IPS-18c (cell line): ENCODE results near the gene TNFRSF11A.

Experiments used
- H3K4me3 ChIP-seq: 2 replicates; pipeline ENCODE4 v1.7.0; 2013; ENCODE audit warnings: low read depth, mild to moderate bottlenecking, low read length, moderate library complexity; ENCODE audit not compliant: insufficient read depth
- H3K9me3 ChIP-seq: one replicate; pipeline ENCODE4 v1.6.1; 2013; ENCODE audit warnings: mild to moderate bottlenecking, low read length, moderate library complexity; ENCODE audit not compliant: control insufficient read depth, insufficient read depth

Gene TNFRSF11A

GRCh38 chr18:62337336-62337735, 12.2 kb downstream of the TNFRSF11A start:
- Histone ChIP-seq H3K9me3 (no peaks in the 10 kb centered on the region), H3K4me3 (no peak overlapping the region)

- Histone ChIP-seq H3K4me3 (0 out of 2 replicates have a peak overlapping the region, but pooled peaks have one; percentile 2), H3K9me3 (no peaks in the 10 kb centered on the region)
Measured at GRCh38 chr18:62338446-62339105, 13.5 kb downstream of the TNFRSF11A start.

GRCh38 chr18:62339106-62339988, 14.2 kb downstream of the TNFRSF11A start:
- Histone ChIP-seq H3K4me3 (peak overlapping the region; percentile 2; the same call in 1 of the 2 replicates), H3K9me3 (no peaks in the 10 kb centered on the region)

DNA sequence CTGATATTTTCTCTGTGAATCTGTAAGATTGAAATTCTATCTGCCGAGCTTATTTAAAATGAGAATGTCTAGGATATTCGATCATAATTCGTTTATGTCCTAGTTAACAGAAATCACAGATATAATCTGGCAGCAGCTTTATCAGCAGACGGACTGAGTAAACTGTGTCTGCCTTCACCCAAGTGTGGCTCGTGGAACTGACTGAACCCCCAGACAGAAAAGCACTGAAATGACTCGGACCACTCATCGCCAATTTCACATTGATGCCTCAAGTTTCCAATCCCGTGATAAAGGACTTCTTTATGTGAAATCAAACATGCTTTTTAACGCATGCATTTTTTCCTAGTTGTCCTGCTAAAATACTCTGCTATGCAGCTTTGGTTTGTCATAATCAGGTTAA, 15.9 kb downstream of the TNFRSF11A start:
- Histone ChIP-seq H3K4me3 (no peak overlapping the region), H3K9me3 (no peaks in the 10 kb centered on the region)

GRCh38 chr18:62341473-62341872, 16.4 kb downstream of the TNFRSF11A start:
- Histone ChIP-seq H3K9me3 (no peaks in the 10 kb centered on the region), H3K4me3 (no peak overlapping the region)

GRCh38 chr18:62342884-62343283, 17.8 kb downstream of the TNFRSF11A start:
- Histone ChIP-seq H3K9me3 (no peaks in the 10 kb centered on the region), H3K4me3 (no peak overlapping the region)

DNA sequence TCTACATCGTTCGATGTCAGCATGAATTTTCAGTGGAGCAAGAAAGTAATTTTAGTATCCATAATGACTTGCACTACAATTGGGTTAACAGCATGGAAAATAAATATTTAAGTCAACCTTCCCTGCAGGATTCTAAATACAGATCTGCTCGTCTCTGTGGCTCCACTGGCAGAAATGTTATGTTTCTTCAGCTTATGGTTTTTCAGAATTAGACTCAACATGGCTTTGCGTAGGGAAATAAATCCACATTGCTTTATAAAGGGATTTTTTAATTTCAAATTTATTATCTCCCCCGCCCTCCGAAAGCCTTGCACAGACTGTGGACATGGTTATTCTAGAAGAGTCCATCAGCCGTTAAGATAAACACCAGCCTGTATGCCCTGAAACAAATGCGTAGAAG, 18.2 kb downstream of the TNFRSF11A start:
- Histone ChIP-seq H3K4me3 (no peak overlapping the region), H3K9me3 (no peaks in the 10 kb centered on the region)

- no peak overlapping the region for H3K4me3 ChIP-seq
- H3K9me3 ChIP-seq = no peaks in the 10 kb centered on the region
Measured at GRCh38 chr18:62345909-62346308, 20.8 kb downstream of the TNFRSF11A start.

- peak overlapping the region; percentile 28; the same call in 1 of the 2 replicates for H3K4me3 ChIP-seq
- H3K9me3 ChIP-seq = no peaks in the 10 kb centered on the region
Measured at GRCh38 chr18:62346333-62347088, 21.4 kb downstream of the TNFRSF11A start.

- Histone ChIP-seq H3K4me3 (no peak overlapping the region; the same call in 1 of the 2 replicates), H3K9me3 (no peaks in the 10 kb centered on the region)
Measured at GRCh38 chr18:62347089-62347506, 22.0 kb downstream of the TNFRSF11A start.

DNA sequence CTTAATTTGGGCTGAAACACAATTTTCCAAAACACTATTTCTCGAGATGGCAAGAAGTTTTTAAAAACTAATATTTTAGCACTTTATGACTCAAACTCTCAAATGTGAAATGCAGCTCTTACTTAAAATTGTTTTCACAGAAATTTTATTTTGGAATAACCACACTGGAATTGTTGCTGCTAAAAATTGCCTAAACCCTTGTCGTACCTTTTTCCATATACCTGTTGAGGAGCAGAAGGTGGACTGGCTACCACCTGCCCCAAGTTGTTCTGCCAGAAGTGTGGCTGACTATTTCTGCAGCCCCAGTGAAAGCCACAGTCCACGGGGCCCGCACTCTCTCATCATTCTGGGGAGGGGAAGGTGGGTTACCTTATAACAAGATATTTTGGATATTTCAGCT, 23.4 kb downstream of the TNFRSF11A start:
- Histone ChIP-seq H3K4me3 (no peak overlapping the region), H3K9me3 (no peaks in the 10 kb centered on the region)

DNA sequence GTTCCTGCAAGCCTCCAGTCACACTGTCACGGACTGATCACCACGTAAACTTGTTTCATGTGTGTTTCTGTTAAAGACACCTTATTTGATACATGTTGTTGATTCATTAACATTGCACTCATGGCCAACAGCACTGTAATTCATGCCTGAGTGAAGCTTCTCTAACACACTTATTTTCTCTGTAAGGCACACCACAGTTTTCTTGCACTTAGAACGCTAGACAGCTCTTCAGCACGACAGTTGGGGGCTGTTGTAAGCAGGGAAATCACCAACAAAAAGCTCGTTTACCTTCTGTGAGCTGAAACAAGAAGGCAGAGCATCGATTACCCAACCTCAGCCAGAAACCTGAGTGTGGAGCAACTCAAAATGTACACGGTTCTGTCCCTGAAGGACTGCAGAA, 28.1 kb downstream of the TNFRSF11A start:
- no peaks in the 10 kb centered on the region for H3K9me3 ChIP-seq
- H3K4me3 ChIP-seq = no peak overlapping the region

DNA sequence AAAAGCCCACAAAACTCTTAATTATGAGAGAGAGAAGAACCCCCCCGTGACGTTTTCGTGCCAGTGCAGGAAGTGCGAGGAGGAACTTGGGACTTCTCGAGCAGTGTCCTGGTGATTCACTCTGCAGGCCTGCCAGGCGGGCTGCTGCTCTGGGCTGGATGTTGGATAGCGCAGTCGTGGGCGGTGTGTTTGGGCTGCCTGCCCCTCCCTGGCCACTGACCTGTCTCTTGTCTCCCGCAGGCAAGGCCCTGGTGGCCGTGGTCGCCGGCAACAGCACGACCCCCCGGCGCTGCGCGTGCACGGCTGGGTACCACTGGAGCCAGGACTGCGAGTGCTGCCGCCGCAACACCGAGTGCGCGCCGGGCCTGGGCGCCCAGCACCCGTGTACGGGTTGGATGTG, 29.0 kb downstream of the TNFRSF11A start:
- Histone ChIP-seq H3K4me3 (no peak overlapping the region), H3K9me3 (no peaks in the 10 kb centered on the region)

DNA sequence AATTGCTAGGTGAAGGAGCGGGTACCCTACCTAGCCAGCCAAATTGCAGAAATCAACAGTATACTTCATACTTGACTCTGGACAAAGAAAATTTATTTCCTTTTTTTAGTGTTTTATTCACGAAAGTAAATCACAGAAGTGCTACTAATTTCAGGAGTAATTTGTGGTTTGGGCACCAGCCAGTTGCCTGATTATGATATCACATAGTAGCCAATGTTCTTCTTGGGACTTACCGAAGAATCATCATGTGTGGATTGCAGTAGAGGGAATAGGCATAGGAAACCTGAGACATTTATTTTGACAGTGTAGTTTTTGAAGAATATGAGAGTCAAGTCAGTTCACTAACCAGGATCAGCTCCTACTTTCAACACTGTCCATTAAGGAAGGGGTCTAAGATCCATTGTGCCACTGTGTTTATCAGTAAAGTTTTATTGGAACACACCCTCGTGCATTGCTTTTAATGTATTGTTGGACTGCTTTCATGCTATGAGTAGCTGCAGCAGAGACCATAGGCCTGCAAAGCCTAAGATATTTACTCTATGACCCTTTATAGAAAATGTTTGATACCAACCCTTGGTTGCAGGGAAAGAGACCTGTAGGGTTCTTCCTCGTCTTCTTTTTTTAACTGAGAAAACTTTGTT, 32.1 kb downstream of the TNFRSF11A start:
- no peaks in the 10 kb centered on the region for H3K9me3 ChIP-seq
- no peak overlapping the region for H3K4me3 ChIP-seq

GRCh38 chr18:62360805-62361204, 35.7 kb downstream of the TNFRSF11A start:
- Histone ChIP-seq H3K4me3 (no peak overlapping the region), H3K9me3 (no peaks in the 10 kb centered on the region)

- H3K9me3 ChIP-seq = no peaks in the 10 kb centered on the region
- H3K4me3 ChIP-seq = no peak overlapping the region
Measured at GRCh38 chr18:62361288-62361687, 36.2 kb downstream of the TNFRSF11A start.

GRCh38 chr18:62364558-62364957, 39.4 kb downstream of the TNFRSF11A start:
- no peaks in the 10 kb centered on the region for H3K9me3 ChIP-seq
- no peak overlapping the region for H3K4me3 ChIP-seq
